D341Med (cell line): ENCODE data around the gene SLC25A33.
A peak's percentile ranks its signal among the peaks of the same experiment; 100 is the strongest.
"Not testable (repeated sequence)": the region's sequence is repeated elsewhere in the genome, so short reads cannot be mapped to it uniquely, and the experiment has no call there.

Experiments used
- DNase-seq: peaks from one replicate; pipeline ENCODE4 v3.0.0; 2012; ENCODE audit warnings: low spot score

SLC25A33 gene

DNA sequence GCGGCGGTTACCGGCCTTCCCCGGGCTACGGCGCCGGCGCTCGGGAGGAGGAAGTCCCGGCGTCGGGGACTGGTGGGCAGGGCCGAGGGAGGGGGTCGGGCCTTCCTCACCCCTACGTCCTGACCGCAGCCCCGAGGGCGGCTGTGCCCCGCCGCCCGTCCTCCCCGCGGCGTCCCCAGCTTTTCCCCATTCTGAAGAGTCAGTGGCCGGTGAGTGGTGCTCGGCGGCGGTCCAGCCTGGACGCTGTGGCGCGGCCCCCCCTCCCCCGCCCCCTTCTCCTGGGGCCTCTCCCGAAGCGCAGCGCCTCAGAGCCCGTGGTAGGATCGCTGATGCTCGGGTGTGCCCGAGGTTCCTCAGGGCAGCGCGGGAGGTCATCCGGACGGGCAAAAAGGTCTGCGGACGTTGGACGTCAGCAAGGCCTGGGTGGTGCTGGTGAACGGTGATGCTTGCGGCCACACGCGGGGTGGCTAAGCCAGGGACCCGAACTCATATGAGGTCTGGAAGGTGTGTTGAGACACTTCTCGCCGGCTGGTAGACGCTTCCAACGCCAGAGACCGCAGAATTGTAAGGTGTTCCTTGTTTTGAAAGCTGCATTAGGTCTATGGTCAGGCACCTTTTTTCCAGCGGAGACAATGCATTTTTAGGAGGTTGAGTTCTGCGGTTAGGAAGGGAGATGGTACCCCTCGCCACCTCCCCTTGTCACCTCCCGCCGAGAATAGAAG is 725 bp downstream of the SLC25A33 start:
- peak; percentile 78 for DNase-seq

DNA sequence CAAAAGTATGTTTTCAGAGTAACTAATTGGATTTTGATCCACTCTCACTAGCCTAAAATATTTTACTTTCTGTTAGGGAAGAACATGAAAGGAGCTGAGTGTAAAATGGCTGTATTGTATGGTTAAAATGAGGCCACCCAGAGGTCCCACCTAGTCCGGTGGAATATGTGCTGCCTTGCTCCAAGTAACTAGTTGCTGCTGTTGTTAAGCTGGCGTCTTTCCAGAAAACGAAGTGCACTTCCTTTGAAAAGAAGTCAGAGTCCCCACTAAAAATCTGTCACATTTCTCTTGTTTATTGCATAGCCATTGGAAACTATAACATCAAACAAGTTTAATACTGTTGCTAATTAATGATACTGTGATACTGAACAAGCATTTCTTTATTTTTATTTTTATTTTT is 3.2 kb downstream of the SLC25A33 start:
- DNase-seq: no peak

DNA sequence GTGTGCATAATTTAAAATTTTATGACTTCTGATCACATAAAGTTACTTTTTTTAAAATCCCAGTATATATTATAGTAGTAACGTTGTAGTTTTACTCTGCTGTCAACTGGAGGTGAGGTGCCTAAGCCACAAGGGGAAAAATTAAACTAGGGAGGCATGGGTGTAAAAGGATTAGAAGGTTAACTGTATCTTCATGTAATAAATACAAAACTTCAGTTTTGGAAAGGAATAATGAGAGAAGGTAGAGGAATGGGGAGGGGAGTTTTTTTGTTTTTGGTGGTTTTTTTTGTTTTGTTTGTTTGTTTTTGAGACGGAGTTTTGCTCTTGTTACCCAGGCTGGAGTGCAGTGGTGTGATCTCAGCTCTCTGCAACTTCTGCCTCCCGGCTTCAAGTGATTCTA is 5.7 kb downstream of the SLC25A33 start:
- DNase-seq: no peak

DNA sequence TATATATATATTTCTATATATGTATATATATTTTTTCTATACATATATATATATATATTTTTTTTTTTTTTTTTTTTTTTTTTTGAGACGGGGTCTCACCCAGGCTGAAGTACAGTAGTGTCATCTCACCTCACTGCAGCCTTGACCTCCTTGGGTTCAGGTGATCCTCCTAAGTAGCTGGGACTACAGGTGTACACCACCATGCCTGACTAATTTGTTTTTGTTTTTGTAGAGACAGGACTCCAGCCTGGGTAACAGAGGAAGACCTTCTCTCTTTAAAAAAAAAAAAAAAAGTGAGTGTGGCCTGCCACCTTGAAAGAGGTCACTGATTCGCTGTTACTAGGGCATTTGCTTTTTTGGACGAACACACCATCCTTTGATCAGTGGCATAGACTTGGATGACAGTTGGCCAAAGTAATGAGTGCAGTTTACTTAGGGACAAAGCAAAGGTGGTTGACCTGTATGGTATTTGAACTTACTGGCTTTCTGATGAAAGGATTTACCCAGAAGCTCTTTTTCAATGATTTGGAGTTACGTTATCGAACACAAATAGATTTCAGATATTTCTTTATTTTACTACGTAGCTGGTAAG is 10.8 kb downstream of the SLC25A33 start:
- no peak for DNase-seq

DNA sequence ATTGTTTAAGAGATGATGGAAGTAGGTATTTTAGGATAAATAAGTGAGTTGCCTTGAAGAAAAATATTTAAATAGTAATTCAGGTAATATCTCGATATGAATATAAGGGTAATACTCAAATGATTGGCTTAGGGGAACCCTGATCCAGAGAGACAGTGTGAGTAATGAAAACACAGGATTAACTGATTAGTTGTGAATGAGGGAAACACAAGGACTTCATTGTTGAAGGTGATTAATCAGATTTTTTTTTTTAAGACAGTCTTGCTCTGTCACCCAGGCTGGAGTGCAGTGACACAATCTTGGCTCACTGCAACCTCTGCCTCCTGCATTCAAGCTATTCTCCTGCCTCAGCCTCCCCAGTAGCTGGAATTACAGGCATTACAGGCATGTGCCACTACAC is 12.7 kb downstream of the SLC25A33 start:
- no peak for DNase-seq

DNA sequence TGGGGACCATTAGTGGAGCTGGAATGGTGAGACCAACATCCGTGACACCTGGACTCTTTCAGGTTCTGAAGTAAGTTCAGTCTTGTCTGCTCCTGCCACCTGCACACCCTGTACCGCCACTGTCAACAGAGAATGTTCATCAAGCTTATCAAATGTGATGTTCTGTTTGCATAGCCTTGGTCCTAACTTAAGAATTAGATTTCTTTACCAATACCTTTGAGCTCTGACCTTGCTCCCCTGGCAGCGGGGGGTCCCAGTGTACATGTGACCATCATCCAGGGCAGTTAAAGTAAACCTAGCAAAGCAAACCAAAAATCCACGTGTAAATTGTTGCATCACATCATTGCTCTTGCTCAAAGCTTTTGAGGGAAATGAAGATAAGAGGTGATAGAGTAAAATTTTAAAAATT is 14.5 kb downstream of the SLC25A33 start:
- DNase-seq: no peak

DNA sequence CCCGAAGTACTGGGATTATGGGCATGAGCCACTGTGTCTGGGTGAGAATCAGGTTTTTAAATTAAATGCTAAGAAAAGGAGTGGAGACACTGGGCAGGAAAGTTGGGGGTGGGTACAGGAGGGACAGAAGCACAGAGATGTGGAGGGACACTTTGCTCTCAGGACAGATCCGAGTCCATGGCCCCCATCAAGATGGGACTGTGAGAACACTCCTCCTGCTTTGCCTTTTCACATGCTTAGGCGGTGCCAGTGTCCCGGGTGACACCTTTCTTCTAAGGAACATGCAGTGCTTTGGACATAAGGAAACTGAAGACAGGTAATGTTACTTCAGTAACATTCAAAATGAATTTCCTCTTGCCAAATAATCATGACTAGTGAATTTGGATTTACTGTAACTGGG is 16.7 kb downstream of the SLC25A33 start:
- DNase-seq: no peak

DNA sequence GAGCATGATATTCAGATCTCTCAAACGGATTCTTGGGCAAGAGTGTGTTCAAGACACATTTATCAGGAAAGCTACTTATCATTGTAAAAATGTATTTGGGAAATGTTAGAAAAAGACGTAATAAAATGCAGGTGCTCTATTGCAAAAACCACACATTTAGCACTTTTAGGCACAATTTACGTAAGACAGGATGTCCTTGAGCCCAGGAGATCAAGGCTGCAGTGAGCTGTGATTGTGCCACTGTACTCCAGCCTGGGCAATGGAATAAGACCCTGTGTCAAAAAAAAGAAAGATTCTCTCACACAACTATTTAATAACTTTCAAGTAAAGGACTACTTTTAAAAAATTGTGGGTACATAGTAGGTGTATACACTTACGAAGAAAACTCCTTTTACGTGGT is 18.4 kb downstream of the SLC25A33 start:
- DNase-seq: no peak

DNA sequence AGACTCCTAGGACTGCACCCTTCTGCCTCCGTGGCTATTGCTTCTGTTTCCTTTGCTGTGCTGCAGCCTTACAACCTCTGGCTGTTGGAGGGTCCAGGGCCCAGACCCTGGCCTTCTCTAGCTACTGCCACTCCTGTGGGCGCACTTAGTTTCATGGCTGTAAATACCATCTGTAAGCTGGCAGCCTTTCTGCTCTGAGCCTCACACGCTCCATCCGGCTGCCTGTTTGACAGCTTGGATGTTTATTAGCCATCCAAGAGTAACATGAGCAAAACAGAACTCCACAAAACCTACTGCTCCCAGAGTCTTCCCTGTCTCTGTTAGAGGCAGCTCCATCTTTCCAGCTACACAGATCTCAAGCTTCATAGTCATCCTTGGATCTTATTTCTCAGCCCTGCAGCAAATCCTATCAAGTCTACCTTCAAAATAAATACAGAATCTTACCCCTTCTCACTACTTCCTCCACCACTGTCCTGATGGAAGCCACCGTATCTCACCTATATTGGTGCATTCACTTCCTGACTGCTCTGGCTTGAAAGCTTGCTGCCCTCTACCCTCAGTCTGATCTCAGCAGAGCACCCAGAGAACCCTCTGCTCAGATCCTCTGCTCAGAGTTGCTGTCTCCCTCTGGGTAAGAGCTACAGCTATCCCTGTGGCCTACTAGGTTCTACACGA is 19.1 kb downstream of the SLC25A33 start:
- DNase-seq: no peak

DNA sequence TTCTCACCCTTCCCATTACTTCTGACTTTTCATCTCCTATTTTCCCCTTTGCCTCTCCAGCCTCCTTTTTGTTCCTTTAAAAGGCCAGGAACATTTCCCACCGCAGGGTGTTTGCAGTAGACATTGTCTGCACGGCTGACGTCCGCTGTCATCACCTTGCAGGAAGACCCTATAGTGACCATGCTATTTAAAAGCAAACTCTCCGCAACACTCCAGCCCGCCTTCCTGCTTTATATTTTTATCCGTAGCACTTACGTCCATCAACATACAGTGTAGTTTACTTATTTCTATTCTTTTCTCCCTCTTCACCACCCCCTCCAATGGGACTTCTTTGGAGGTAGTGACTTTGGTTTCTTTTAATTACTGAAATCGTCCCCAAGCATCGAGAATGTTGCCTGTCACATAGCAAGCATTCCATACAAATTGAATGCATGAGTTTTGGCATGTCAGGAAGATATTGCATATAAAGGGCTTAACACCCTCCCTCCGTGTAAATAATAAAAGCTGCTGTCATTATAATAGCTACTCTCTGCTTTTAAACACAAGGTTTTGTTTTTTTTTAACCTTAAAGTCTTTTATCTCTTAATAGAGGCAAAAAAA is 19.8 kb downstream of the SLC25A33 start:
- no peak for DNase-seq

DNA sequence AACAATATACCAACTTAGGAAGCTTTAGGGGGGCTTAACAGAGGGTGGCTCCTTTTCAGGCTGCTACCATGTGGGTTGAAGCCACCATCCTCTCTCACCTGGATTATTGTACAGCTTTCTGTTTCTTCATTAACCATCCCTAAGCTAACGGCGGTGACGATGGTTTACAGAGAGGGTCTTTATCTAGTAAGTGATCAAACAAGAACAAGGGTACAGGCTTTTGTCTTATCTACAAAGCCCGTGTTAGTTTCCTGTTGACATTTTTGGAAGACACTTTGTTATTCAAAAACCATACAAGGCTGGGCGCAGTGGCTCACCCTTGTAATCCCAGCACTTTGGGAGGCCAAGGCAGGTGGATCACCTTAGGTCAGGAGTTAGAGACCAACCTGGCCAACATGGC is 20.4 kb downstream of the SLC25A33 start:
- DNase-seq: no peak

DNA sequence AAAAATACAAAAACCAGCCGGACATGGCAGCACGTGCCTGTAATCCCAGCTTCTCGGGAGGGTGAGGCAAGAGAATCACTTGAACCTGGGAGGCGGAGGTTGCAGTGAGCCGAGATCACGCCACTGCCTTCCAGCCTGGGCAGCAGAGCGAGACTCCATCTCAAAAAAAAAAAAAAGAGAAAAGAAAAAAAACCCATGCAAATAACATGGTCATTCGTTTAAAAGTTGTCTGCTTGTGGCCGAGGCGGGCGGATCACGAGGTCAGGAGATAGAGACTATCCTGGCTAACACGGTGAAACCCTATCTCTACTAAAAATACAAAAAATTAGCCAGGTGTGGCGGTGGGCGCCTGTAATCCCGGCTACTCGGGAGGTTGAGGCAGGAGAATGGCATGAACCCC is 20.8 kb downstream of the SLC25A33 start:
- not testable (repeated sequence) for DNase-seq

DNA sequence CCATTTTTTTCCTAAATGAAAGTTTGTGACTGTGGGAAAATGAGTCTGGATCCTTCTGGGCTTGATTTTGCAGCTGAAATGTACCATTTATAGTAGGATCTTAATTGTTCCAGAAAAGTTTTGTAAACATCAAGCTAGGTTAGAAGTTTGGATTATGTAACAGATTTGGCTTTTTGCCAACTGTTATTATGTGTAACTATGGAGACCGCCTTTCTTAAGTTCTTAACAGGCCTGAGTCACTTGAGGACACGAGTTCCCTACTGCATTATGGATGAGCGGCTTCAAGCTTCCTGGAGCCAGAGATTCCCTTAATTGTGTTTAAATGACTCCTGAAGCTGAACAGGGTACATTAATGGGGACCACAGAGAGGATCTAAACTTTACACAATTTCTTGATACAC is 22.2 kb downstream of the SLC25A33 start:
- peak; percentile 70 for DNase-seq

DNA sequence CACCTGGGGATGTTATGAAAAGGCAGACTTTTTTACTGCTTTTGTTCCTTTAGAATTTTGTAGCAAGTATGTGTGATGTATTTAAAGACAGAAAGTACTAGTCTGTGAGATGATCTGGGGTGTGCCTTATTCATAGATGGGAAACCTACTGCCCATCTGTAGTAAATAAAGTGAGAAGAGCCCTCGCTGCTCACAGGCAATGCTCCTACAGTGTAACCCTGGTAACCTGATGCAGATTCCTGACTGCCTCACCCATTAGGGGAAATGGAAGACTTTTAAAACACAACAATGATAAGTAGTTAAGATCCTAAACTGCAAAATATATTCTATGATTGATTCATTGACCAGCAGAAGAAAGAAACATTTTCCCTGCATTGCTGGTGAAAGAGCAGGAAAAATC is 30.0 kb downstream of the SLC25A33 start:
- DNase-seq: no peak

DNA sequence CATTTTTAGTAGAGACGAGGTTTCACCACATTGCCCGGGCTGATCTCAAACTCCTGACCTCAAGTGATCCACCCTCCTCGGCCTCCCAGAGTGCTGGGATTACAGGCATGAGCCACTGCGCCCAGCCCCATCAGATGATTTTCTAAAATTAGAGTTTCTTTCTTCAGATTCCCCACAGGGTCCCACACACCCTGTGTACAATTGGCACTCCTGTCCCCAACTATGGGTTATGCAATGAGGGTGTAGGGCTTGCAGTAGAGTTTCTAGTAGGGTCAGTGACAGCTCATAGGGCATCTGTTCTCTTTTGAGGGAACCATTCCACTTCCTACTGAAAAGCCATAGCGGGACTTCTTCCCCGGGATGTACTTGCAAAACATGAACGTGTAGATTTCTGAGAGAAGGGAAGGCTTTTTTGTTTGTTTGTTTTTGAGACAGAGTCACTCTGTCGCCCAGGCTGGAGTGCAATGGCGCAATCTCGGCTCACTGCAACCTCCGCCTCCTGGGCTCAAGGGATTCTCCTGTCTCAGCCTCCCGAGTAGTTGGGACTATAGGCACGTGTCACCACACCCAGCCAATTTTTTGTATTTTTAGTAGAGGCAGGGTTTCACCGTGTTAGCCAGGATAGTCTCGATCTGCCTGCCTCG is 31.7 kb downstream of the SLC25A33 start:
- DNase-seq: not testable (repeated sequence)

DNA sequence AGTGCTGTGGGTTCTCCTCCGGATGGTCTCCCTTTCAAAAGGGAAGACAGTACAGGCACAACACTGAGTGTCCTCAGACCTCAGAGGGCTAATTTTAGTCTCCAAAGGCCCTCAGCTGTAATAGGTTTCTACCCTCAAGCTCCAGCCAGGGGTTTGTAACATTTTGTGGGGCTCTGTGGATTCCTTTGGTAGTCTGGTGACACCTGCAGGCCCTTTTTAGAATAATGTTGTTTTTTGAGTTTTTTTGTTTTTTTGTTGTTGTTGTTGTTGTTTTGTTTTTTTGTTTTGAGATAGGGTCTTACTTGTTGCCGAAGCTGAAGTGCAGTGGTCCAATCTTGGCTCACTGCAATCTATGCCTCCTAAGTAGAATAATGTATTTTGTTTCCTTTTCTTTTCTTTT is 34.5 kb downstream of the SLC25A33 start:
- DNase-seq: no peak

DNA sequence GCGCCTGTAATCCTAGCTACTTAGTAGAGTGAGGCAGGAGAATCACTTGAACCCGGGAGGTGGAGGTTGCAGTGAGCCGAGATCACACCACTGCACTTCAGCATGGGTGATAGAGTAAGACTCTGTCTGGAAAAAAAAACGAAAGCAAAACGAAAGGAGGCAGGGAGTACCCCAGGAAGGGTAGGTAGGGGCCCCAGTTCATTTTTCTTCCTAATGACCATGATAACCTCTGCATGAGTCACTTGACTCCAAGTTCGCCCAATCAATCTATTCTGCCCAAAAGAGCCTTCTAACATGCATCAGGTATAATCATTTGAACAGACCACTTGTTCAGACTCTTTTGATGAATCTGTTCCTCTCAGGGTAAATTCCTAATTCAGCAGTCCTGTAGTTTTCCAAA is 36.2 kb downstream of the SLC25A33 start:
- DNase-seq: no peak

DNA sequence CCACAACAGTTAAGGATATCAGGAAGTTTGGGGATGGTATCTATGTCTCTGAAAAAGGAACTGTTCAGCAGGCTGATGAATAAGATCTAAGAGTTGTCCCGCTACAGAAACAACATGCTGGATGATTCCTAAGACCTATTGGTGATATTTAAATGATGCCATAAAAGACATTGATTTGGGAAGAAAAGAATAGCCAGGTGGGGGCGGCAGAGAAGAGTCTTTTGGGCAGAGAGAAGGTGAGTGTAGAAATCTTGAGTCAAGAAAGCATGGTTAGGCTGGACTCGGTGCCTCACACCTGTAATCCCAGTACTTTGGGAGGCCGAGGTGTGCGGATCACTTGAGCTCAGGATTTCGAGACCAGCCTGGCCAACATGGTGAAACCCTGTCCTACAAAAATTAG is 37.6 kb downstream of the SLC25A33 start:
- DNase-seq: no peak

DNA sequence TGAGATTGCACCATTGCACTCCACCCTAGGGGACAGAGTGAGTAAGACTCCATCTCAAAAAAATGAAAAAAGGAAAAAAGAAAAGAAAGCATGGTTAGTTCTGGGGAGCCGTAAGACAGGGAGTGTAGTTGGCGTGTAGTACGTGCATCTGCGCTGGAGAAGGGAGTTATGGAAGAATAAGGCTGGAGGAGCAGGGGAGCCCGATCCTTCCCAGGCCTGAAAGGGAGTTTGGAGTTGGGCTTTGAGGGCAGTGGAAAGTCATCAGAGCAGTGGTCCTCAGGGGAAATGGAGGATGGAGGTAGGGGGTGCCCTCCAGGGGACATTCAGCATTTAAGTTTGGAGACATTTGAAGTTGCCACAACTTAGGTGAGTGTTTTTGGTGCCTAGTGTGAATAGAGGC is 38.2 kb downstream of the SLC25A33 start:
- no peak for DNase-seq

DNA sequence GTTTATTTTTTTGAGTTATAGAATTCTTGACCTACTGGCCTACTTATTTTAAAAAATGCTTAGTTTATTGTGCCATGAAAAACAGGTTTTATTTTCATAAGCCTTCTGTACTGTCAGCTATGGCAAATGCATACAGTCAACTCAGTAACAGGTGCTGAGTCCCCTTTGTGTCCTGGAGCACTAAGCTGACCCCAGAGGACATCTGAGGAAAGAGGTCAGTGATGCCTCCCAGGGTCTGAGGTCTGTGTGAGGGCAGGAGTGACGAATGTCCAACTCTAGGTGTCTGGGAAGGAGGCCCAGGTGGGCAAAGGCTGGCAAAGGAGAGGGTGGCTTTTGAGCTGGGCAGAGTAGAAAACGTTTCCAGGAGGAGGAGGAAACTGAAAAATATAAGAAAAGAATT is 41.7 kb downstream of the SLC25A33 start:
- no peak for DNase-seq

DNA sequence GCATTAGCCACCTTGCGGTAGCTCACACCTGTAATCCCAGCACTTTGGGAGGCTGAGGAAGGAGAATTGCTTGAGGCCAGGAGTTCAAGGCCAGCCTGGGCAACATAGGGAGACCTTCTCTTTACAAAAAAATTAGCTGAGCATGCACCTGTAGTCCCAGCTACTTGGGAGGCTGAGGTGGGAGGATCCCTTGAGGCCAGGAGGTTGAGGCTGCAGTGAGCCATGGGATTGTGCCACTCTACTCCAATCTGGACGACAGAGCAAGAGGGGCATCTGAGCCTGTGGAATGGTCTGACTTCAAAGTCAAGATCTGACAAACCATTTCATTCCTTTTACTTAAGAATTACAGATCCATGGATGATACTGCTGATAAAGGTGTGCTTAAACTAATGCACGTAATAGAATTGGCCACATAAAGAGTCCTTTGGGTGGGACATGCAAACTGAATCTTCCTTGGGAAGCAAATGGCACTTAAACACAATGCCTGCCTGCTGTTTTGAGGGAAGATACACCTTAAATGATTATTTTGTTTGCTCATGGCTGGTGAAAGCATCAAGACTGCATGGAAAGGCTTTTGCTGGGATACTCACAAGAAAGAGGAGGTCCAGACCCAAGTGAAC is 47.0 kb downstream of the SLC25A33 start:
- no peak for DNase-seq

DNA sequence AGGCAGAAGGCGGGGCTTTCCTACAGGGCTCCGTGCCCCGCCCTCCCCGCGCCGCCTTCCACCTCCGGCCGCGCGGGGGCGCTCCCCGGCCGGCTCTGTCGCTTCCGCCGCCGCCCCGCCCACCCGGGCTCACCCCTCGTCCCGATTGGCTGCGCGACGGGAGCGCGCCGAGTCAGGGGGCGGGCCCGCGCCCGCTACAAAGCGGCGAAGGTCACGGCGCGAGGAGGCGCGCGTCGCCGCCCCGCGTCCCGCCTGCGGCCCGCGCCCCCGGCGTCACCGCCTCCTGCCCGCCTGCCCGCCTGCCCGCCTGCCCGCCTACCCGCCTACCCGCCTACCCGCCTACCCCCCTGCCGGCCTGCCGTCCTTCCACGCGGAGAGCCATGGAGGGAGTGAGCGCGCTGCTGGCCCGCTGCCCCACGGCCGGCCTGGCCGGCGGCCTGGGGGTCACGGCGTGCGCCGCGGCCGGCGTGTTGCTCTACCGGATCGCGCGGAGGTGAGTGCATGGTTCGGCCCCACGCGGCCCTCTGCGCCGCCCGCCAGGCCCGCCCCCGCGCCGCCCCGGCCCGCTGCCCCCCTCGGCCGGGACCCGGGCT is 49.4 kb downstream of the SLC25A33 start, which contains the start of gene TMEM201:
TSS of gene TMEM201 (plus strand) at position 361 of the 593 bp plus-strand sequence. CDS start at position 381, 20 bp downstream.
- DNase-seq: peak; percentile 95
